ENCODE results near the gene CERT1.

Gene CERT1

DNA sequence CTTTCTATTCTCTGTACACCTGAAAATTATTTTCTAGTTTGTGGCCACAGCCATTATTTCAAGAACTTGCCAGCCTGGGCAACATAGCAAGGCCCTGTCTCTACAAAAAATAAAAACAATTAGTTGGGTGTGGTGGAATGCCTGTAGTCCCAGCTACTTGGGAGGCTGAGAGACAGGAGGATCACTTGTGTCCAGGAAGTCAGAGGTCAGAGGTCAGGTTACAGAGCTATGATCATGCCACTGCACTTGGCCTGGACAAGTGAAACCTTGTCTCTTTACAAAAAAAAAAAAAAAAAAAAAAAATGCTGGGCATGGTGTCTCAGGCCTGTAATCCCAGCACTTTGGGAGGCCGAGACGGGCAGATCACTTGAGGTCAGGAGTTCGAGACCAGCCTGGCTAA is 116.2 kb downstream of the CERT1 start:
- DNase-seq (ENCODE audit: extremely low read depth, low read depth), result no peak
- TF ChIP-seq, protein P1, sequence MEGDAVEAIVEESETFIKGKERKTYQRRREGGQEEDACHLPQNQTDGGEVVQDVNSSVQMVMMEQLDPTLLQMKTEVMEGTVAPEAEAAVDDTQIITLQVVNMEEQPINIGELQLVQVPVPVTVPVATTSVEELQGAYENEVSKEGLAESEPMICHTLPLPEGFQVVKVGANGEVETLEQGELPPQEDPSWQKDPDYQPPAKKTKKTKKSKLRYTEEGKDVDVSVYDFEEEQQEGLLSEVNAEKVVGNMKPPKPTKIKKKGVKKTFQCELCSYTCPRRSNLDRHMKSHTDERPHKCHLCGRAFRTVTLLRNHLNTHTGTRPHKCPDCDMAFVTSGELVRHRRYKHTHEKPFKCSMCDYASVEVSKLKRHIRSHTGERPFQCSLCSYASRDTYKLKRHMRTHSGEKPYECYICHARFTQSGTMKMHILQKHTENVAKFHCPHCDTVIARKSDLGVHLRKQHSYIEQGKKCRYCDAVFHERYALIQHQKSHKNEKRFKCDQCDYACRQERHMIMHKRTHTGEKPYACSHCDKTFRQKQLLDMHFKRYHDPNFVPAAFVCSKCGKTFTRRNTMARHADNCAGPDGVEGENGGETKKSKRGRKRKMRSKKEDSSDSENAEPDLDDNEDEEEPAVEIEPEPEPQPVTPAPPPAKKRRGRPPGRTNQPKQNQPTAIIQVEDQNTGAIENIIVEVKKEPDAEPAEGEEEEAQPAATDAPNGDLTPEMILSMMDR (IDR thresholded peaks at IDR 0.05; ENCODE audit: low read depth, low read length, missing control alignments), result no peak
- no peak overlapping the region for H3K4me3 ChIP-seq (replicated peaks; ENCODE audit: low read depth, low read length)

DNA sequence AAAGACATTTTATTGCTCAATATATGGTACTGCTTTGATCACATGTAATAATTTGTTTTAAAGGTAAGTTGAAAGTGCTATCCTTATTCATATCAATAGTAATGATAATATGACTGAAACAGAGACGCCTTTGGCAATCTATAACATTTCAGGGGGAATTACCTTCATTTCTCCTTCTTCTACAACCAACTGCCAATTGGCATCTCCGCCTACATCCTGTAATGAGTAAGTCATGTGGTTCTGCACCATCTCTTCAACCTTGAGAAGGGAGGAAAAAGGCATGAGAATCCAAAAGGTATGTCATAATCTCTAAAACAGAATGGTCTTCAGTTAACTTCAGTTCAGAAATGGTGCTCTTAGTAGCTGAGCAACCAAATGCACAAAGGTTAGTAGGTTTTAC is 122.0 kb downstream of the CERT1 start:
- H3K4me3 ChIP-seq (replicated peaks; ENCODE audit: low read depth, low read length), result no peak overlapping the region
- TF ChIP-seq, protein P1 (IDR thresholded peaks at IDR 0.05; ENCODE audit: low read depth, low read length, missing control alignments), result no peak
- DNase-seq (ENCODE audit: extremely low read depth, low read depth), result no peak

DNA sequence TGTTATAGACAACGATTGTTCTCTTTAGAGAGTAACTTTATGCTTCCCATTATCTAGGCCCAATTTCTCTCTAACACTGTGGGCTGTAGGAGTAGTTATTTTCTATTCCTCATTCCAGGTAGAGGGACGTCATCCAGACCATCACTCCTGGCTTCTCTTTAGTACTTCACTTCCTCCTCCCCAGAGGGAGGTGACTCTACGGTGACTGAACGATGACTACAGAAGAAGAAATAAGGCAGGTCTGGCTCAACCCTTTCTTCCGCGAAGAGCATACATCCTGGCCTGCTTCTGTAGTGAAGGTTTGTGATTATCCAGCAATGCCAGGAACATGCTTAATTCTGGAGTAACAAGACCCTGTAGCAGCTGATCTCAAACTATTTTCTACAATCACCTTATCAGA is 123.6 kb downstream of the CERT1 start:
- DNase-seq (ENCODE audit: extremely low read depth, low read depth), result no peak
- no peak overlapping the region for H3K4me3 ChIP-seq (replicated peaks; ENCODE audit: low read depth, low read length)
- TF ChIP-seq, protein P1 (IDR thresholded peaks at IDR 0.05; ENCODE audit: low read depth, low read length, missing control alignments), result no peak

DNA sequence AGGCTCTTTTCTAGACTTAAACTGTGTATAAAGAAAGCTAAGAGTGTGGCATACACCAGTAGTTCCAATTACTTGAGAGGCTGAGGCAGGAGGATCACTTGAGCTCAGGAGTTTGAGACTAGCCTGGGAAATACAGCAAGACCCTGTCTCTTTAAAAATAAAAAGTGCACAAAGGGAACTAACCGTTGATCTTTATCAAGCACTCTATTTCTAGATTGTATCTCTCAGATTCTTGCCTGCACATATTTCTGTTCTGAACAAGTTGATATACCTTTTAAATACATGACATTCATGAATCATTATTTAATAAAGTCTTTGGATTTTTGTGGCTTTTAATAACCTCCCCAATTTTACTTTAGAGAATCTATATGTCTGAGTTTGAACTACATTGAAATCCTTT is 127.2 kb downstream of the CERT1 start:
- no peak overlapping the region for H3K4me3 ChIP-seq (replicated peaks; ENCODE audit: low read depth, low read length)
- no peak for DNase-seq (ENCODE audit: extremely low read depth, low read depth)
- TF ChIP-seq, protein P1 (IDR thresholded peaks at IDR 0.05; ENCODE audit: low read depth, low read length, missing control alignments), result no peak

DNA sequence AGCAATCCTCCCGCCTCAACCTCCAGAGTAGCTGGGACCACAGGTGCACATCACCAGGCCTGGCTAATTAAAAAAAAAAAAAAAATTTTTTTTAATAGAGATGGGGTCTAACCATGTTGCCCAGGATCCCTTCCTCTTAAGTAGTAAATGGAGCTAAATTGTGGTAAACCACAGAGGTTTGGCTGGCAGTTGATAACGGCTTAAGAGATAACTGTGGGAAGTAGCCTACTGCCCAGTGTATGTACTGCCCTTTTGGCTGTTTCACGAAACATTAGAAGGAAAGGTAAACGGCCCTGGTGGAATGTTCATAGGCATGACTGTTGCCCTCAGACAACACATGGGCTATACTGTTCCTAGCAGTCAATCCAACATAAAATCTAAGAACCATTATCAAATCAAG is 130.0 kb downstream of the CERT1 start:
- TF ChIP-seq, protein P1 (IDR thresholded peaks at IDR 0.05; ENCODE audit: low read depth, low read length, missing control alignments), result no peak
- no peak overlapping the region for H3K4me3 ChIP-seq (replicated peaks; ENCODE audit: low read depth, low read length)
- no peak for DNase-seq (ENCODE audit: extremely low read depth, low read depth)

DNA sequence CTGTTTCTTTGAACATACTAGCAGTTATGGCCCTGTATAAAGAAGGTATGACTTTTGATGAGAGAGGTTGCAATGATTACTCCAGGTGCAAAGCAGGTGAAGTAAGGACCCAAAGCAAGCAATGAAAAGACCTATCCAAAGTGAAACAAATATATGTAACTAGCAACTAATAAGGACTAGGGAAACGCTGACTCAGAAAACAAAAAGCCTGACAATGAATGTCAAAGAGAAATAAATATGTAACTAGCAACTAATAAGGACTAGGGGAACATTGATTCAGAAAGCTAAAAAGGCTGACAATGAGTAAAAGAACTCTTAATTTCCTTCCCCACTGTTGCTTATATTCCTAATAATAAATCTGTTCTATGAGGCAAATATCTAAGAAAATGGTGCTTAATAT is 131.3 kb downstream of the CERT1 start:
- TF ChIP-seq, protein P1 (IDR thresholded peaks at IDR 0.05; ENCODE audit: low read depth, low read length, missing control alignments), result no peak

DNA sequence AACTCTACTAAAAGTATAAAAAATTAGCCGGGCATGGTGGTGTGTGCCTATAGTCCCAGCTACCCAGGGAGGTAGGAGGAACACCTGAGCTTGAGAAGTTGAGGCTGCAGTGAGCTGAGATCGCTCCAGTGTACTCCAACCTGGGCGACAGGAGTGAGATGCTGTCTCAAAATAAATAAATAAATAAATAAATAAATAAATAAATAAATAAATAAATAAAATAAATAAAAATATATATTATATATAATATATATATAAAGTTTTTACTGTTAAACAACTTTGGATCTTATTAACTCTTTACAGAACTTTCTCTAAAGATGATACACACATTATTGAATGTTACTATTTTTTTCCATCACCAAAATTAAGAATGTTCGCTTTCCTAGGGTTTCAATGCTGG is 136.0 kb downstream of the CERT1 start:
- DNase-seq (ENCODE audit: extremely low read depth, low read depth), result no peak
- TF ChIP-seq, protein P1 (IDR thresholded peaks at IDR 0.05; ENCODE audit: low read depth, low read length, missing control alignments), result no peak
- H3K4me3 ChIP-seq (replicated peaks; ENCODE audit: low read depth, low read length), result no peak overlapping the region

More for the DNA sequence above, 131.3 kb downstream of the CERT1 start:
- no peak overlapping the region for H3K4me3 ChIP-seq (replicated peaks; ENCODE audit: low read depth, low read length)
- DNase-seq (ENCODE audit: extremely low read depth, low read depth), result no peak
